Ureter (tissue), 1 donor: ENCODE data around the gene TMUB1. TPM values are rescaled to one million over a fixed set of nuclear protein-coding genes. Genes with fewer than 3 reads are reported as not detected.
"Not testable (repeated sequence)": the region's sequence is repeated elsewhere in the genome, so short reads cannot be mapped to it uniquely, and the experiment has no call there.

Experiments
- DNase-seq: peaks from one replicate; pipeline ENCODE4 v3.0.0-alpha.2; 2020; ENCODE audit warnings: low spot score
- total RNA-seq: library from RNA; stranded (reverse); gene quantifications from one replicate; pipeline ENCODE4 v1.2.4, GENCODE V29; 2023
- donor health status: DM: yes; HTN: yes; CAD: no.

The TMUB1 gene
- total RNA-seq, 1 donor from 2014 or later, result 24.9 TPM

DNA sequence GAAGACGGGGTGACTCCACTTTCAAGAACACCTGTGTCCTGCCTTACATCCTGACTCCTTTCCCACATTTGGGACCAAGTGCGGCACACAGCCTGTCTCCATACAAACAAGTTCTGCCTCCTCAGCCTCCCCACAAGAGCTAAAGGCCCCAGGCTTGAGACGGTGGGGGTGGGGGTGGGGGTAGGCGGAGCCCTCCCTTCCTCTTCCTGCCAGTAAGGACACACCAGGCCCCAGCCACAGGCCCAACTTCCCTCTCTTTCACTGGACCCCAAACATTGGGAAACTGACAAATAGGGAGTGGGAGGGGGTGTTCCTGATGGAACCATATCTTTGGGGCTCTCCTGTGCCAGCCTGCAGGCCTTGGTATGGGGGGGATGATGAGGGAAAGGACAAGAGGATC is 30.2 kb downstream of the TMUB1 start:
- DNase-seq, result no peak

DNA sequence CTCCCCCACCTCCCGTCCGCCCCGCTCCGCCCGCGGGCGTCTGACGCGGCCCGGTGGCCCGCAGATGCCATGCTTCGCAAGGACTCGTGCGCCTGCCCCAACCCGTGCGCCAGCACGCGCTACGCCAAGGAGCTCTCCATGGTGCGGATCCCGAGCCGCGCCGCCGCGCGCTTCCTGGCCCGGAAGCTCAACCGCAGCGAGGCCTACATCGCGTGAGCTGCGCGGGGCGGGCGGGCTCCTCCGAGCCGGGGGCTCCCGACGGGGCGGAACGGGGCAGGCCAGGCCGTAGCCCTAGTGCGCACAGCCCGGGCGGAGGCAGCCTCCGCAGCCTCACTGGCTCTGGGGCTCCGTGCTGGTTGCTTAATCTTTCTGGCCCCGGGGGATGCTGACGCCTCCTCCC is 32.2 kb downstream of the TMUB1 start:
- peak; percentile 64 for DNase-seq

DNA sequence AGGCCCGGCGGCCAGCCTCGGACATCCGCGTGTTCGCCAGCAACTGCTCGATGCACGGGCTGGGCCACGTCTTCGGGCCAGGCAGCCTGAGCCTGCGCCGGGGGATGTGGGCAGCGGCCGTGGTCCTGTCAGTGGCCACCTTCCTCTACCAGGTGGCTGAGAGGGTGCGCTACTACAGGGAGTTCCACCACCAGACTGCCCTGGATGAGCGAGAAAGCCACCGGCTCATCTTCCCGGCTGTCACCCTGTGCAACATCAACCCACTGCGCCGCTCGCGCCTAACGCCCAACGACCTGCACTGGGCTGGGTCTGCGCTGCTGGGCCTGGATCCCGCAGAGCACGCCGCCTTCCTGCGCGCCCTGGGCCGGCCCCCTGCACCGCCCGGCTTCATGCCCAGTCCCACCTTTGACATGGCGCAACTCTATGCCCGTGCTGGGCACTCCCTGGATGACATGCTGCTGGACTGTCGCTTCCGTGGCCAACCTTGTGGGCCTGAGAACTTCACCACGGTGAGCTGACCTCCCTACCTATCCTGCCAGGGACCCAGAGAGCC is 34.3 kb downstream of the TMUB1 start:
- DNase-seq, result no peak

DNA sequence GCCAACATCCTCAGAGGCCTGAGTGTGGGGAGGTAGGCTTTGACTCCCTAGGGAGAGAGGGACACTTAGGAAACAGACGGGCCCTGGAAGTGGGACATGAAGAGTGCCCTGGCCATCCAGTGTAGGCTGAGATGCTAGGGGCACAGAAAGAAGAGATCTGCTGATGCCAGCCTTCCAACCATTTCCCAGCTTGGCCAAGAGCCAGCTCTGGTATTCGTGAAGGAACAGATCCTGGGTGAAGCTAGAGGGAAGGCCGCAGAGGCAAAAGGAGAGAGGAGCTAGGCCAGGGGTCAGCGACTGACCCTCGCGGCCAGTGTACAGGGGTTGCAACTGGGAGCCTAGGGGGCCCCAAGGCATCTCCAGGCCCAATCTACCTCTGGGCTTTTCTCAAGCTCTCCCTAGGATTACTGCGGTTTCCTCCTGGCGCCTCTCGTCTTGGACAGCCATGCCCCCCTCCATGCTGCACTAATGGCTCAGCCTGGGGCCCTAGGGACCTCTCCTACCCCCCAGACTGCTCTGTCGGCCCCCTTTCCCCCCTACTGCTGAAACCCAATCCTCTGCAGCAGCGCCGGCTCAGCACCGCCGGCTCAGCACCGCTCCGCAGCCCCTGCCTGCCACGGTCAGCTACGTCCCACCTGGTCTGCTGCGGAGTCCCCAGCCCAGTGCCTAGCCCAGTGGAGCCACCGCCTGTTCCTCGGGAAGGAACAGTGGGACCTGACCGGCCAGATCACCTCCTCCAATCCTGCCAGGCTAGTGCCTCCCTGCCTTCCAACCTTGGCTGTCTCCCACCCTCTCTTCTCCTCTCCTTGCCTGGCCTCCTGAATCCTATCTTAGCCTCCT is 35.1 kb downstream of the TMUB1 start, which contains the start of gene ASIC3:
ASIC3 (plus strand) TSS at position 556 of the 840 bp plus-strand sequence. CDS start 355 bp downstream, outside the sequence.
- no peak for DNase-seq

DNA sequence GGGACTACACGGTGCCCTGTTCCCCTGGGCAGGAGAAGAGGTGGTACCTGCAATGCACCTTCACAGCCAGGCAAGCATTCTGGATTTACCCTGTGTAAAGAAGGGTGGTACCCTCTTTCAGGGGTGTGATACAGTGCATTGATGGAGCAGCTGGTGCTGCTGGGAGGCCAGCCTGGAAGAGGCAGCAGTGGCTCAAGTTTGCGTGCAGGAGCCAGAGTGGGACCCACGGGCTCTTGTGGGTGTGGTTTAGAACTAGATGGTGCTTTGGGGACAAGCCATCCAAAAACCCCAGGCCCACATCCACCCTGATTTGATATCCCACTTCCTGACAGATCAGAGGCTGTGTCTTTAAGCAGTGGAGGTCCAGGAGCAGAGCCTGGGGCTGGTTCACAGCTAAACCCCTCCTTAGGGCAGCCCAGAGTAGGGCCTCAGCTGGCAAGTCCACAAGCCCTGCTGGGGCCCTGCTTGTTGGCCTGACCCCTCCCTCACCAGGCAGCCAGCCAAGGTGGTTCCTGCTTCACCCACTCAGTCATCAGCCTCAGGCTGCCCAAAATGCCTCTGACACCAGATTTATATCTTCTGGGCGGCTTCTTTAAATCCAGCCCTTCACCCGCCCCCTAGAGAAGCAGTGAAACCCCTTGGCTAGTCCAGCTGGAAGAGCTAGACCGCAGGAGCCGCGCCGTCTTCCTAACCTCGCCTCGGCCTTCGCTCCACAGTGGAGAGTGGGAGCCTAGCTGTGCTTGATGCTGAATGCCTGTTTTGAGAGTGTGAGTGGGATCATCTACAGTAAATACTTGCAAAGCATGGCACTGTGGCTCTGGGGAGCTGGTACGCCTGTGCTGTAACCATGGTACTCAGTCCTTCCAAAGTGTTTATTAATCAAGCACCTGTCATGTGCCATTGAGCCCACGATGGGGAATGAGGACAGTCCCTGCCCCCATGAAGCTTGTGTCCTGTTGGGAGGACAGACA is 36.4 kb downstream of the TMUB1 start:
- peak; percentile 62 for DNase-seq

DNA sequence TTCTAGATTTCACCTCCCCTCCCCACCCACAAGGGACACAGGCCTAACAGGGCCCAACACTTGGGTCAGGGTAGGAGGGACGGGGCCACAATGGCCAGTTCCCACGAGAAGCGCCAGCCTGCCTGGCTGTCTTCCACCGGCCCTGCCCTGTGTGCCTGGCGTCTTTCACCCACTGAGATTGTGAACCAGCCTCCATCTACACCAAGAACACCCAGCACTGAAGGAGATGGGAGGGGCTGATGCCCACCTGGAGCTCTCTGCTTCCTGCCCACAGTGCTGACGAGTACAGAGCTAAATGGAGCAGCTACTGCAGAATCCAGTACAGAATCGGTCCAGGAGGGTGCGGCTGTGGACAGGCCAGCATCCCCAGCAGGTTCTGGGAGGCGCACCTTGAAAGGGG is 37.3 kb downstream of the TMUB1 start:
- no peak for DNase-seq

DNA sequence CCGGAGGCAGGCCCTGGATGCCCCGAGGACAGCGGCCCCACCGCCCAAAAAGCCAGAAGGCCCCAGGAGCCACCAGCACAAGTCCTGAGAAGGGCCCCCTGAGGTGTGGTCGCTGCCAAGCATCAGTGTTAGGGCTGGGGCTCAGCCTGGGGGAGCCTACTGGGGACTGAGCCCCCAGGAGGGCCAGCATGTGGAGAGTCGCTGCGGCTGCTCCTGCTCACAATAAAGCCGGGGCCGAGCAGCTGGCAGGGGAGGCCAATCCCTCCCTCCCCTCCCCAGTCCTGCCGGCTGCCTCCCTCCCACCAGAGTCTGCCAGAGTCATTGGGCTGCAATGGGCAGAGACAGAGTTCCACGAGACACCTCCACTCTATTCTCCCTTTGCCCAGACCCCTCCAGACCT is 38.0 kb downstream of the TMUB1 start:
- DNase-seq, result no peak

DNA sequence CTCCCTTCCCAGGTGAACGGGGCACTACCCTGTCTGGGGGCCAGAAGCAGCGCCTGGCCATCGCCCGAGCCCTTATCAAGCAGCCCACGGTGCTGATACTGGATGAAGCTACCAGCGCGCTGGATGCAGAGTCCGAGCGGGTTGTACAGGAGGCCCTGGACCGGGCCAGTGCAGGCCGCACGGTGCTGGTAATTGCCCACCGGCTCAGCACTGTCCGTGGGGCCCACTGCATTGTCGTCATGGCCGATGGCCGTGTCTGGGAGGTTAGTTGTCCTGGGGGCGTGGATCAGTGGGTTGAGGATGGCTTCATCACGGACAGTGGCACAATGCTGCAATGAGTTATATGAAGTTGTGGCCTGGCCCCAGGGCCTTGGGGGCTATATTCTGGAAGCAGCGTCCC is 39.3 kb downstream of the TMUB1 start:
- no peak for DNase-seq

DNA sequence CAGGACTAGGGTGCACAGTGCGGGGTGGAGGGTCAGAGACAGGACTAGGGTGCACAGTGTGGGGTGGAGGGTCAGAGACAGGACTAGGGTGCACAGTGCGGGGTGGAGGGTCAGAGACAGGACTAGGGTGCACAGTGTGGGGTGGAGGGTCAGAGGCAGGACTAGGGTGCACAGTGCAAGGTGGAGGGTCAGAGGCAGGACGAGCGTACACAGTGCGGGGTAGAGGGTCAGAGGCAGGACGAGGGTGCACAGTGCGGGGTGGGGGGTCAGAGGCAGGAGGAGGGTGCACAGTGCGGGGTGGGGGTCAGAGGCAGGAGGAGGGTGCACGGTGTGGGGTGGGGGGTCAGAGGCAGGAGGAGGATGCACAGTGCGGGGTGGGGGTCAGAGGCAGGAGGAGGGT is 39.8 kb downstream of the TMUB1 start:
- DNase-seq, result not testable (repeated sequence)

DNA sequence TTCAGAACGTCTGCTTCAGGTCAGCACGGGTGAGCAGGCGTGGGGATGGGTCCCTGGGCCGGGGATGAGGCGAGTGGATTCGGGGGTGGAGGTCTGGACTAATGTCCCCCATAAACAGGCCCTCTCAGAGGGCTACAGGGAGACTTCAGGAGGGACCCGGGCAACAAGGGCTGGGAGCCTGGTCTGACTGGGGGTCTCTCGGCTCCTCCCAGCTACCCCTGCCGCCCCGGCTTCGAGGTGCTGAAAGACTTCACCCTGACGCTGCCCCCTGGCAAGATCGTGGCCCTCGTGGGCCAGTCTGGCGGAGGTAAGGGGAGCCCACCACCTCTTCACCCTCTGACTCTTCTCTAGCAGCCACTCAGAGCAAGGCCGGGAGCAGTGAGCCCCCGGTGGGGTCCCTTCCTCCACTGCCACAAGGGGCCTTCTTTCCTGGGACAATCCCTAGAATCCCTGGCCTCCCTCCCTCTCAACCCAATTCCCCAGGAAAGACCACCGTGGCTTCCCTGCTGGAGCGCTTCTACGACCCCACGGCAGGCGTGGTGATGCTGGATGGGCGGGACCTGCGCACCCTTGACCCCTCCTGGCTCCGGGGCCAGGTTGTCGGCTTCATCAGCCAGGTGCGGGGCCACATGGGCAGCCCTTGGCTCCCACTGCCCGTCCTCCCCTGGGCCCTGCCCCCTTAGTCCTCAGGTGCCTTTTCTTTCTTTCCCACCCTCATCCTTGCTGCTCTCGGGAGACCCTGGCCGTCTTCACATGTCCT is 42.5 kb downstream of the TMUB1 start:
- no peak for DNase-seq

DNA sequence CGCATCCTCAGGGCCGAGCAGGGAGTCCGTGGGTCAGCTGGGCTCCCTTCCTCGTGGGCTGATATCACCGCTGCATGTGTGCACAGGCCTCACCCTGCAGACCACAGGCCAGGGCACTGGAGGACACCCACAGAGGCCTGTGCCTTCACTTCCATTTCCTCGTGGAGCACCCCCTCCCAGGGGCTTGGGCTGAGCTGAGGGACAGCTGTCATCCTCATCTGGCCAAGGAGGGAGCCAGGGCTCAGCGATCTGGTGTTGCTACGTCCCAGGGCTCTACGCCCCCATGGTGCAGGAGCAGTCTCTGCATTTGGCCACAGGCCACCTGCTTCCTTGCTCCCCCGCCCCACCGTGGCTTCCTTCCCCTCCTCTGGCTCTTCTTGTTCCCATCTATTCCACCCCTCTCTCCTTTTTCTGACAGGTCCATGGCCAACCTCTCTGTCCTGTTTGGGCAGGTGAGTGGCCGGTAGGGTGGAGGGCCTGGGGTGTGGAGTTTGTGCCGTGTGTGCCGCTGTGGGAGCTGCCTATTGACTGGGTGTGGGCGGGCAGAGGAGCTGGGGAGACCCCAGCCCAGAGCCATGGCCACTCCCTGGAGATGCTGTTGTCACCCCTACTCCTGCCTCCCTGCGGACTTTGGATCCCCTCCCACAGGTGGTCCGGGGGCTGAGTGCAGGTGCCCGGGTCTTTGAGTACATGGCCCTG is 43.3 kb downstream of the TMUB1 start:
- DNase-seq, result no peak

DNA sequence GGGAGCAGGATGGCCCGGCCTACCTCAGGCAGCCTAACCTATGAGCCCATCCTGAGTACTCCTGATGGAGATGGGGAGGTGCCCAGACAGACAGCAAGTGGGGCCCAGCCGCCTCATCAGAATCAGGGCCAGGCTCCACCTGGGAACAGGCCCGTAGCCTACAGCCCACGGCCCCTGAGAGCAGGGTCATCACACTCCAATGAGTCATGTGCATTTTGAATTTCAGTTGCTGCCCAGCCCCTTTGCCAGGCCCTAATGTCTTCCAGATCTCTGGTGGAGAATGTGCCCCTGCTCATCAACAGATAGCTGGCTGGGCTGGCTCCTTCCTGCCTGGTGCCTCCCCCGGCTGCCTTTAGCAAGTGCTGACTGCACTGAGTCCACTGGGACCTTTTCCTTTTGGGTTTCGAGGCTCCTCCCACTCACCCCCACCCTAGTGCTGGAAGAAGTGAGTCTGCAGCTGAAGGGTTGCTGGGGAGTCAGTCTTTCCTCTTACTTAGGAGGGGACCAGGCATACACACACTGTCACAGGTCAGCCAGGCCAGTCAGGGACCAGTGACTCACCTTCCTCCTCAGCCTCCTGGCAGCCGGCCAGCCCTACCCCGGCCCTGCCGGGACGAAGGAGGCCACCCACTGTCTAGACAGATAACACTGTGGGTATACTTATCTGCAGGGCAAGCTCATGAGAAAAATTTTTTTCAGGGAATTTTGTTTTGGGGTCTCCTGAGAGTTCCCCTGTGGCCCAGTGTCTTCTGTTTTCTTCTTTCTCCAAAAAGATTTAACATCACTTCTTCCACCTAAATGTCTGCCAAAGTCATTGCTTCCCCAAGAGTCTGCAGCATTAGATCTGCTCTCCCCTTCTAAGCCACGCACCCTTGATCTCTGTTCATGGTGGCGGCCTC is 44.1 kb downstream of the TMUB1 start:
- peak; percentile 78 for DNase-seq

DNA sequence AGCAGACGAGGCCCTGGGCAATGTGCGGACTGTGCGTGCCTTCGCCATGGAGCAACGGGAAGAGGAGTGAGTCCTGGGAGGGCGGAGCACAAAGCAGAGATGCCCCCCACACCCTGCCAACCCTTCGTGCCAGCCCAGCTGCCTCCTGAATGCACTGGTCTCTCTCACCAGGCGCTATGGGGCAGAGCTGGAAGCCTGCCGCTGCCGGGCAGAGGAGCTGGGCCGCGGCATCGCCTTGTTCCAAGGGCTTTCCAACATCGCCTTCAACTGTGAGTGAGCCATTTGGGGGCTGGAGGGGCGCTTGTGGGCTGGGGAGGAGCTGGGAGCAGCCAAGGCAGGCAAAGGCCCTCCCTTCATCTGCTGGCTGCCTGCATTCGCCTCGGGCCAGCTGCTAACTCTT is 47.4 kb downstream of the TMUB1 start:
- no peak for DNase-seq

DNA sequence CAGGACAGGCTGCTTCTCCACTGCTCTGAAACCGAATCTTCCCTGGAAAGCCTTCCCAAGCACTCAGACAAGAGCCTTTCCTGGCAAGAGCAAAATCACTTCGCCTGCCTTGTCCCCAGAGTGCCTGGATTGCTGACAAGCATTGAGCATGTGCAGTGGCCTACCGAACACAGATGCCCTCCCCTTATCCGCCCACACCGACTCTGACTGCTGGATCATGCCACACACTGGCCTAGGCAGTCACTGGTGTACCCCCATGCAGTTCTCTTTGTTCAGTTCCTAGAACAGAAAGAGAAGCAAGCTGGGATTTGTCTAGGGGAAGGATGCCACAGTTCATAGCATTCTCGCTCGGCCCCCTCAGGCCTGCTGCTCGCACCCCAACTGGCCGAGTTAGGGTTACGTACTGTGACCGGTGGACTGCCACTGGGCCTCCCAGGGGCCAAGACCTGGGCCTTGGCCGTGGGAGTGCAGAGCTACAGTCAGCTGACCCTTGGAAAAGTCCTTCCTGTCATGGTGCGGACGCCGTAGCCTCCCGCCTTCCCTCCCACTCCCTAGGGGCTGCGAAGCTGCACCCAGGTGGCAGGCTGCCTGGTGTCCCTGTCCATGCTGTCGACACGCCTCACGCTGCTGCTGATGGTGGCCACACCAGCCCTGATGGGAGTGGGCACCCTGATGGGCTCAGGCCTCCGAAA is 48.1 kb downstream of the TMUB1 start:
- DNase-seq, result no peak

DNA sequence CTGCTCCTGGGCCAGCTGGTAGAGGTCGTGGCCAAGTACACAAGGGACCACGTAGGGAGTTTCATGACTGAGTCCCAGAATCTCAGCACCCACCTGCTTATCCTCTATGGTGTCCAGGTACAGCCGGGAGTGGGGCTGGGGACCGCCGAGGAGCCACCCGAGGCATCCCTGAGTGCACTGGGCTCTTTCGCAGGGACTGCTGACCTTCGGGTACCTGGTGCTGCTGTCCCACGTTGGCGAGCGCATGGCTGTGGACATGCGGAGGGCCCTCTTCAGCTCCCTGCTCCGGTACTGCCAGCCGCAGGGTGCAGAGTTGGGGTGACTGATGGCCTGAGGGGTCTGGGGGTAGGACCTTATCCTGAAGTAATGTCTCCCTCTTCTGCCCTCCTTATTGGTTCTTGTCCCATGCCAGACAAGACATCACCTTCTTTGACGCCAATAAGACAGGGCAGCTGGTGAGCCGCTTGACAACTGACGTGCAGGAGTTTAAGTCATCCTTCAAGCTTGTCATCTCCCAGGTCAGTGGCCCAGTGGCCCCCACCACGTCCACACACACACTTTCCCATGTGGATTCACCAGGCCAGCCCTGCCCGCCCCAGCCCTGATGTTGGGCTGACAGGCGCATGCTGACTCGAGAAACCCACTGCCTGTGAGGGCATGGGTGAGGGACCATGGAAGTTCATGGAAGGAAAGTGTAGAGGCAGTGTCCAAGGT is 48.8 kb downstream of the TMUB1 start:
- DNase-seq, result no peak

DNA sequence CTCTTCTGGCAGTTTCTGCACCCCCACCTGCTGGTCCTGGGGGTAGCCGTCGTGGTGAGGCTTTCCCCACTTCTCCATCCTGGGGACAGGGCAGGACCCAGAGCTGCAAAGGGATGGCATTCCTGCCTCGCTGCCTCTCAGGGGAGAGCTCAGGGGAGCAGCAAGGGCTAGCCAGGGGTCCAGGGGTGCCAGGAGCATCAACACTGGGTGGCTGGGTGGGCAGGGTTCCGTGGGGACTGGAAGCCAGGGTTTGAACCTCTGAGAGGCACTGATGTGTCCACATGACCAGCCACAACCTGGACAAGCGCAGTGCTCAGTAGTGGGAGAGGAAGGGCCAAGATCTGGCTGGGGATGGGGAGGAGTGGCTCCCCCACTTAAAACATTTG is 49.4 kb downstream of the TMUB1 start:
- DNase-seq, result no peak

DNA sequence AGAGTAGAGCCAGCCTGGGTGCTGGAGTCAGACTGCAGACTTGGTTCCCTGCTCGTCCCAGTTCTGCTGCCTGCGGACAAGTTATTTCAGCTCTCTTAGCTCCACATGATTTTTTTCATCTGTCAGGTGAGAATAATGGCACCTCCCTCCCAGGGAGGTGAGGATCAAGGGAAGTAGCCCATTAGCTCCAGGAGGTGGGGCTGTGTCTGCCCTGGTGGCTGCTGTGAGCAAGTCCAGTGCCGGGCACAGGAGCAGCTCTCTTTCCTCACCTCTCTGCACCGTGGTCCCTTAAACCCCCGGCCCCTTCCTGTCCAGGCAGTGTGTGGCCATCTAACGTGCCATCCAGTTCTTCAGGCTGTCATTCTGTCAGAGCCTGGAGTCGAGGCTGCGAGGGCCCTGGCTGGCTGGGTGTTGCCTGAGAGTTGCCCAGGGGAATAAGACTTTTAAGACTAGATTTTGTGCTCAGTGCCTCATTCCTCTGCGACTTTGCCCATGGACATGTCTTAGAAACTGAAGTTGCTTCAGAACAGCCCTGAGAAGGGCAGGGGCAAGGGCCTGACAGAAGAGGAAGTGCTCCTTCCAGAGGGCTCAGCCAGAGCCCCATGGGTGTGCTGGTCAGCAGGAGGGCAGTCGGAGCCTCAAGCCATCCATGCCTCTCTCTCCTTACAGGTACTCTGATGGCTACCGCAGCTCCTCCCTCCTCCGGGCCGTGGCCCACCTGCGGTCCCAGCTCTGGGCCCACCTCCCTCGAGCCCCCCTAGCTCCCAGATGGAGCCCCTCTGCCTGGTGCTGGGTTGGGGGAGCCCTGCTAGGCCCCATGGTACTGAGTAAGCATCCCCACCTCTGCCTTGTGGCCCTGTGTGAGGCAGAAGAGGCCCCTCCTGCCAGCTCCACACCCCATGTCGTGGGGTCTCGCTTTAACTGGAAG is 50.1 kb downstream of the TMUB1 start:
- DNase-seq, result no peak
